Epithelial cell of prostate (primary cell): ENCODE data around the gene CTIF.

Source experiments
- DNase-seq: peaks from one replicate; pipeline ENCODE4 v3.0.0-alpha.2; 2011; ENCODE audit warnings: low read depth, low spot score
- H3K27ac ChIP-seq: fragments of 450-650 bp; 2 replicates; pipeline ENCODE4 v1.5.1; 2017; ENCODE audit warnings: mild to moderate bottlenecking

CTIF gene

DNA sequence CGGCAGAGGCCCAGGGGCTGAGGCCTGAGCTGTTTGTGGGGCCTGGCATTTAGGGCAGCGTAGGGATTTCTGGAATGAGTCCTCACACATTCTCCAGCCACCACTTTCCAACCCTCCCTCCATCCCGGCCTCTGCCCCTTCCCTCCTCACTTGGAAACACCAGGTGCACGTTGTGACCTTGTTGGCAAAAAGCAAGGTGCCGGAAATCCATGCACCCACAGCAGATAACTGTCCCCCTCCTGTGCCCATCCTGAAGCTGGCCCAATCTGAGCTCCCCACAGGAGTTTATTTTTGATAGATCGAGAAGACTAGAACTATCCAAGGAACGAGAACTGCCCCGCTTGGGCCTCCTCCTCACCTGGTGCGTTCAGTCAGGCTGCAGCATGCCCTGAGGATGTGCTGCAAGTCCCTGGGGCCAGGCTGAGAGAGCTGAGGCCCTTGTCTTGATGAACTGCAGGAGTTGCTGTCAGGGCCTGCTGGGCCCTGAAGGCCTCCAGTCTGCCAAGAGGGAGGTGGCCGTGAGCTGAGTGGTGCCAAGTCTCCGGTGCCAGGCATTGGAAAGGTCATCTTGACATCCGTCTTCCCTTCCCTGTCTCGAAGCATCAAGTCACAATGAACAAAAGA, 55.8 kb downstream of the CTIF start:
- H3K27ac ChIP-seq, result no peak overlapping the region
- no peak for DNase-seq

DNA sequence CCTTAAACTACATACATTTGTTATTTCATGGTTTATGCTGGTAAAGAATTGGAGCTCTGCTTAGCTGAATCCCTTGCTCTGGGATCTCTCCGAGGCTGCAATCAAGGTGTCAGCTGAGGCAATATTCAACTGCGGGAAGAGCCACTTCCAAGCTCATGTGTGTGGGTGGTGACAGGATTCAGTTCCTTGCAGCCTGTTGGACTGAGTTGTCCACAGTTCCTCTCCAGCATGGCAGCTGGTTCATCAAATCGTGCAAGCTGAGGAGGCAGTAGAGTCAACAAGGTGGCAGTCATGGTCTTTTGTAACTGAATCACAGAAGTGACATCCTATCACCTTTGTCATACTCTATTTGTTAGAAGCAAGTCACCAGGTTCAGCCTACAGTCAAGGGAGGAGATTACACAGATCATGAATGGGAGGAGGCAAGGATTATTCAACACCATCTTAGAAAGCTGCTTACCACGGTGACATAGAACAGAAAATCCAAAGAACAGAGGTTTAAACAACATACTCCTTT, 56.9 kb downstream of the CTIF start:
- no peak overlapping the region for H3K27ac ChIP-seq
- DNase-seq, result no peak

DNA sequence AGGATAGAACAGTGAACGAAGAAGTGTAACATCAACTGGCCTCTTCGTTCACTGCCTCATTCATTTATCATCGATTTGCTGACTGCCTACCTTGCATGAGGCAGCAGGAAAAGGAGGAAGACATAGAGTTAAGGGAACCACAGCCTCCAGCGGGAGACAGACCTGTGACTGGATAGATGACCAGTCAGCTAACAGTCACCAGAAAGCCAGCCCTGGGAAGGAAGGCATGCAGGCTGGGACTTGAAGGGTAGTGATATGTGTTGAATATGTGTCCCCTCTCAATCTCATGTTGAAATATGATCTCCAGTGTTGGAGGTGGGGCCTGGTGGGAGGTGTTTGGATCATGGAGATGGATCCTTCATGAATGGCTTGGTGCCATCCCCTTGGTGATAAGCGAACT, 58.3 kb downstream of the CTIF start:
- H3K27ac ChIP-seq, result peak overlapping the region; percentile 46
- DNase-seq, result no peak

DNA sequence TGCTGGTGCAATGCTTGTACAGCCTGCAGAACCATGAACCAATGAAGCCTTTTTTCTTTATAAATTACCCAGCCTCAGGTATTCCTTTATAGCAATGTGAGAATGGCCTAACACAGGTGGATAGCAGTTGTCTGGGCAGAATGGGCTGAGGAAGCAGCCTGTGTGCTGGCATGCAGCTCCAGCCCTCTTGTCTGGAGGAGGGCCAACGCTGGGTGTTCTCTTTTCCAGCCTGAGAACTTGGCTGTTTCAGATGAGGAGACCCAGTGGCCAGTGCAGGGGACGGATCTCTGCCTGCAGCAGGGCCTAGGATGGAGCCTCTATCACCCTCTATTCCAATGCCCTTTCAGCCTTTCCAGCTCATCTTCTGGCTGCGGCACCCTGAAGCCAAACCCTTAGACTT, 58.8 kb downstream of the CTIF start:
- no peak for DNase-seq
- H3K27ac ChIP-seq, result peak overlapping the region; percentile 46

DNA sequence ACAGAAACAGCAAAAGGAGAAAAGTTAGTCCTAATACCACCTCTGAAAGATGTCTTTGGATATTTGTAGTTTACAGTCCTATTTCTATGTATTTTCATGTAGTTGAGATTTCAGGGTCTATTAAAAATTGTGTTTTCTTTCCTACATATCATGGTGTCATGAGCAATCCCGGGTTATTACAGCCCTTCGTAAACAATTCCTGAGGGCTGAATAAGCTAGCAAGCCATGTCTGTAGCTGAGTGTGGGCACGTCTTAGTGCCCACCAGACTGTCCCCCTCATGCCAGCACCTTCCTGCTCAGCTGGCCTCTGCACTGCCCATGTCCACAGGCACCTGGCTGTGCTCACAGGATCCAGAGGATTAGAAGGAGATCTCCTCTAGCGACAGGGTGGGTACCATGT, 60.6 kb downstream of the CTIF start:
- no peak overlapping the region for H3K27ac ChIP-seq
- no peak for DNase-seq

DNA sequence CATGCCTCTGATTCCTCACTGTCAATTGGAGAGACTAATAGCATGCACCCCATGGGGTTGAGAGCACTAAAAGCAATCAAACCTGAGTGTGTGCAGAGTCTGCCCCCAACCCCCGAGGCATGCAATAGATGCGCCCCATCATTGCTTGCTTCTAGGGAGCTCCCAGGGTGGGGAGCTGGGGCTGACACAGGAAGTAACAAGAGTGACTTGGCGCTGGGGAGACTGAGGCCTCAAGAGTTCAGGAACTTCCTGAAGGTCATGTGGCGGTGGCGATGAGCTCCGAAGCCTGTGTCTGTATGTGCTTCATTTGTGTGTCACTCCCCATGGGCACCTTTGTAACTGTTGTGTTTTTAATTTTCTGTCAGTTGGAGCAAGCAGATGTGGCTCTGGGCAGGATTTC, 61.2 kb downstream of the CTIF start:
- DNase-seq, result no peak
- no peak overlapping the region for H3K27ac ChIP-seq

DNA sequence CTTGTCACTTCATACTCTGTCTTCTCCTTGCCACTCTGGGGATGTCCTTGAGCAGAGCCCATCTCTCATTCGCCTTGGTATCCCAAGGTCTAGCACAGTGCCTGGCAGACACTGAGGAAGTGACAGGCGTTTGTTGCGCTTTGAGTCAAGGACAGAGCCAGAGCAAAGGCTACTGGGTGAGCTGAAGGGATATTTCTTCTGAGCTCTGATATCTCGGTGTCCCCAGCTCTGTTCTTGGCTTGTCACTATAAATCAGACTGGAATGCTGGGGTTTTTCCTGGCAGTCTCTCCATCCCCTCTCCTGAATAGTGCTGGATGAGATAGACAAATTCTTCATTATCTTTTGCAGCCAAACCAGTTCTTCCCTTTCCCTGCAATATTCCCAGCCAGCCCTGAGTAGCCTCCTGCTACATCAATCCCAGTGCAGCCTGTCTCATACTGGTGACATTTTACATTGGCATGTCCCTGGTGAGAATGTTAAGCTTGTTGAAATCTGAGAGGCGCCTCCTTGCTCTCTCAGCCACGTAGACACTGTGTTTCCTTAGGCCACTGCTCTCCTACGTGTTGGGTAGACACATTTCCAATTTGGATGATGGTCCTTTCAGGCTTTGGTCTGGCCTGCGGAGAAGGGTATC, 61.7 kb downstream of the CTIF start:
- no peak for DNase-seq
- no peak overlapping the region for H3K27ac ChIP-seq

DNA sequence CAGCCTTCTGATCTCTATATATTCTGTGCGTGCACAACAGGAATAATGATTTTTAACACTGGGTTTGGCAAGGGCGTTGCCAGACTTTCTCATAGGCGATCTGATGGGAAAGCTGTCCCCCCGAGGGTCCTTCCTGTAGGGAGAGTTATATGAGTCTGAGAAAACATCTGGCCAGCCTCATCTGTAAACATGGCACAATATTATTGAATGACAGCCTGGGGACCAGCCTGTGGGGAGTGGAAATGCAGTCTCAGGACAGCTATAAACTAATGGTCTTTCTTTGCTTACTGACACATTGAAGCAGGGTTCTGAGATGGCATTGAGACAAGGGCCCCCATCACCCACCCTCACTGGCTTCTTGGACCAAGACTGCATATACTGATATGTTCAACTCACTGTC, 62.5 kb downstream of the CTIF start:
- H3K27ac ChIP-seq, result no peak overlapping the region
- no peak for DNase-seq

DNA sequence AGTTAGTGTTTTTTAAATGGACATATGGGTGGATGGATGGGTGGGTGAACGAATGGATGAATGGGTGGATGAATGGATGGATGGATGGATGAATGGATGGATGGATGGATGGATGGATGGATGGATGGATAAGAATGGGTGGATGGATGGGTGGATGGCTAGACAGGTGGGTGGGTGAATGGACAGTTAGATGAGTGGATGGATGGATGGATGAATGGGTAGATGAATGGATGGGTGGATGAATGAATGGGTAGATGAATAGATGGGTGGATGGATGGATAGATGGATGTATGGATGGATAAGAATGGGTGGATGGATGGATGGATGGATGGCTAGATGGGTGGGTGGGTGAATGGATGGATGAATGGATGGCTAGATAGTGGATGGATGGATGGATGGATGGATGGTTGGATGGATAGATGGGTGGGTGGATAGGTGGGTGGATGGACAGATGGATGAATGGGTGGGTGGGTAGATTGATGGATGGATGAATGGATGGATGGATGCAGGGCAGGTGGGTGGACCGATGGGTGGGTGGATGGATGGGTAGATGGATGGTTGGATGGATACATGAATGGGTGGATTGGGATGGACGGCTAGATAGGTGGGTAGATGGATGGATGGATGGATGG, 64.0 kb downstream of the CTIF start:
- no peak for DNase-seq
- no peak overlapping the region for H3K27ac ChIP-seq

DNA sequence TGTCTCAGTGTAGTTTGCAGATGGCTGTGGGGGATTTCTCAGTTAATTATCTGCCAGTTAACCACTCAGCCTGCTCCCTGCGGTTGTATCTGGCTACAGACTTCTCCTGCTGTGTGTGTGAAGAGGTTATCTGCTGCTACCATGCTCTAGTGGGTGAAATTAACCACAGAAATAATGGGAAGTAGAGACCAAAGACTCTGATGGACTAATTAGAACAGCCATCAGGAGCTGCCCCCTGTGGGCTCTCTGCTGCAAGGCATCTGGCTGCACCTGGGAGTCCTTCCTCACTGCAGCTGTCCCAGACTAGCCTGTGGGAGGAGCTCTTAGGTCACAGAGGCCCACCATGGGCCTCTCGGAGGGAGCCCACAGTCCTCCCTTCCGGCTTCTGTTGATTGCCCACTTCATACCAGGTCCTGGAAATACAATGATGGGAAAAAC, 66.6 kb downstream of the CTIF start:
- DNase-seq, result no peak
- H3K27ac ChIP-seq, result no peak overlapping the region

DNA sequence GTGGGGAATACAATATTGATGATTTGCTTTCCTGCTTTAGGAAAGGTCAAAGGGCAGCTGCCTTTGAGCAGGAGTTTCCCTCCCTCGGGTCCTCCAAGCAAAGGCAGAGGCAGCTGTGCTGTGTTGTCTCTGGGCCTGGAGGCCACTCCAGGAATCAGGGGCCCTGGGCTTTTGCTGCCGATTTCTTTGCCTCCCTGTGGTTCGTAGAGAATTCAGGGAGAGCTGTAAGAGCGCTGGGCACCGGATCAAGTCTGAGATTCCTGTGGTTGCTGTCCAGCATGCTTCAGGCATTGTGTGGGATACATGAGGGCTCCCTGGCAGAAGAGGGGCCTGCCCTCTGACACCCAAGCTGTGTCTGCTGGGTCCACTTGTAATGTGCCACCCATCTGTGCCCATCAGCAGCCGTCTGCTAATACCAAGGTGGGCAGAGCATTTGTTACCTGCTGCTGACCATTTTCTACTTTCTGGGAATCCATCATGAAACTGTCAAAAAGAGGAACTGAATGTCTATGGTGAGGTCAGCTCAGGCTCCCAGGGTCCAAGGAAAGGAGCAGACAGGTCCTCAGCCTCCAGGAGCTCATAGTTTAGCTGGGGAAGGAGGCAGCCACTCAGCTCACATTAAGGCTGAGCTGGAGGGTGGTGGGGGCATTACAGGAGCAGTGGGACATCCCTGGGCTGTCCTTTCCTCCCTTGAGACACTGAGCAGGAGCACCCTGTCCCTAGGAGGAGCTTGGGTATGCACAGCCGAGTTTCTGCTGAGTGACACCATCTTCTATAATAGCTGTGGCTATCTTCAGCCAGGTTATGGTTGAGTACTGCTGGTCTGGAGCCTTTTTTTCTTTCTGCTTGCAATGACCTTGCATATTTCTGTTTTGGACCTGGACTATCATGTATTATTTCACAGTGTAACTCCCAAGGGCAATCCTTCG, 68.5 kb downstream of the CTIF start:
- DNase-seq, result no peak
- no peak overlapping the region for H3K27ac ChIP-seq

DNA sequence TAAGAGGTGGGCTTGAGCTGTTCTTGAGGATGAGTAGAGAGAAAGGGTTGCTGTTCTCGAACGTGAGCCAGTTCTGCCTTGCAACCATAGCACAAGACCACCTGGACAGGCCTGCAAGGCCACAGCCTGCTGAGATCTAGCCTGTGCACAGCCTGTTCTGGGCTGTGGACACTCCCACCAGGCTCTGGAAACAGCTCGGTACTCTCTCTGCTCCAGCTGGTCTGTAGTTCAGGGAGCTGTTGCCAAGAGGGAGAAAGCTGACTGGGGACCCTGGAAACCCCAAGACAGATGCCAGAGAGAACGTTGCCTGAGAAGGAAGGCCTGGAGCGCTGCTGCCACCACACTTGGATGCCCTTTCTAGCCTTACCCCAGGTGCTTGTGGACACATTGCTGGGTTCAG, 69.8 kb downstream of the CTIF start:
- no peak overlapping the region for H3K27ac ChIP-seq
- no peak for DNase-seq

DNA sequence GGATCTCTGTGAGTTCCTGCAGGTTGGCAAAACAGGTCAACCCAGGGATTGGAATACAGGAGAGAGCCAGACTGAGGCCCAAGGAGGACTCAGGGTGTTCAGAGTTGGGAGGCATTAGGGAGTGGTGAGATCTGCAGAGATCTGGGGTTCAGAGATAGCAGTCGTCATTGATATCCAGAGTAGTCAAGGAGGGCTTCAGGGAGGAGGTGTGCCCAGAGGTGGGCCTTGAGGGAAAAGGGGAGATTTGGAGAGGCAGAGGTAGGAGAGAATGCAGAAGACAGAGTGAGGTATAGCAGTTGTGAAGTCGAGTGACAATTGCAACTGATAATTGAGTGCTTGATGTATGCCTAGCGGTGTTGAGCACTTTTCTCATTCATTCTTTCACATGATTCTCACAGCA, 70.3 kb downstream of the CTIF start:
- no peak overlapping the region for H3K27ac ChIP-seq
- no peak for DNase-seq

DNA sequence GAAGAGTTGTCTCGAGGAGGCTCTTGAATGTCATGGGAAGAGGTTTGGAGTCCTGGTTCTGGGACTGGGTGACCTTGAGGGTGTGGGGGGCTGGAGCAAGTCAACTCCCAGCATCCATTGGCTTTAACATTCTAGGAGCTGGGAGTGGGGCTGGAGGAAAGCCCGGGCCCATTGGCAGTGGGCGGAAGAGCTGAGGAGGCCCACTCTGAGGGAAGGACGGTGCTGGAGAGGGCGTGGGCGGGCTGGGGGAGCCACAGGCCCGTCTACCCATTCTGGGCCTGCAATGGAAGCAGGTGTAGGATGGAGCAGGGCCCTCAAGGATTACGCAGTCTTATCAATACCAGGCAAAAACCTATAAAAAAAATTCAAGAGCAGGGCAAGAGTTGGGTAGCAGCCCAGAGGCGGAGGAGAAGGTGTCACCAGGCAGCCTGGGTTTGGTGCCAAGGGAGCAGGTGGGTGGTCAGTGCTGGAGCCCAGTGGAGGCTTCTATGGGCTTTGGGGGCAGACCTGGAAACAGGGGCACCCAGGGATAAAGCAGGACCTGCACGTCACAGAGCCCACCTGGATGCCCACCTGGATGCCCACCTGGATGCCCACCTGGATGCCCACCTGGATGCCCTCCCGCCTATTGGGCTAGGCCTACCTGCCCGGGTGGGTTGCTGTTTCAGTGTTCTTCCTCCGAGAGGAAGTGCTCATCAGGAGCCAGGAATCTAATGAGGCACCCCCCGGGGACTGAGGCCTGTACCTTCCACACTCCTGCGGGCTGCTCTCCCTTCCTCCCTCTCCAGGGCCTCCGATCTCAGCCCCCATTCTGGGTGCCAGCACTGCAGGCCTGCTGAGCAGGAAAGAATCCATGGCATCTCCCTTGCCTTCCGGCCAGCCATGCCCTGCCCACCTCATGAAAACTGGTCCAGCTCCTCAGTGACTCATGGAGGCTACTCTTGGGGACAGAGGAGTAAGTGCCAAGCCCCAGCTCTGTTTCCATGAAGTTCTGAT, 71.3 kb downstream of the CTIF start:
- DNase-seq, result no peak
- no peak overlapping the region for H3K27ac ChIP-seq

DNA sequence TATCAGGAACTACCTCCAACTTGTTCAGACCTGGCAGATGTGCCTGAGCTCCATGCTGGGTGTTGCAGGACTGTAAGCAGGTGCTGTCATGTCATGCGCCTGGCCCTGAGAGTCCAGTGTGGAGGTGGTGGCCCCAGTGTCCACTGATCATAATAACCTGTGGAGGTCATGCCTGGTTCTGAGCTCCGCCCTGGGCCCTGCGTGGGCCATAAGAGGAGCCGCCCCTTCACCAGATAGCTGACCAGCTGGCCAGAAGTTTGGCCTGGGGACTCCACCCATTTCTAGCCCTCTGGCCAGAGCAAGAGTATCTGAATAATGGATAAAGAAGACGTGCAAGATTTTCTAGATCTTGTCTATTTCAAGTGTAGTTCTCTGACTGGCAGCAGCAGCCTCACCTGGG, 72.4 kb downstream of the CTIF start:
- DNase-seq, result no peak
- no peak overlapping the region for H3K27ac ChIP-seq

DNA sequence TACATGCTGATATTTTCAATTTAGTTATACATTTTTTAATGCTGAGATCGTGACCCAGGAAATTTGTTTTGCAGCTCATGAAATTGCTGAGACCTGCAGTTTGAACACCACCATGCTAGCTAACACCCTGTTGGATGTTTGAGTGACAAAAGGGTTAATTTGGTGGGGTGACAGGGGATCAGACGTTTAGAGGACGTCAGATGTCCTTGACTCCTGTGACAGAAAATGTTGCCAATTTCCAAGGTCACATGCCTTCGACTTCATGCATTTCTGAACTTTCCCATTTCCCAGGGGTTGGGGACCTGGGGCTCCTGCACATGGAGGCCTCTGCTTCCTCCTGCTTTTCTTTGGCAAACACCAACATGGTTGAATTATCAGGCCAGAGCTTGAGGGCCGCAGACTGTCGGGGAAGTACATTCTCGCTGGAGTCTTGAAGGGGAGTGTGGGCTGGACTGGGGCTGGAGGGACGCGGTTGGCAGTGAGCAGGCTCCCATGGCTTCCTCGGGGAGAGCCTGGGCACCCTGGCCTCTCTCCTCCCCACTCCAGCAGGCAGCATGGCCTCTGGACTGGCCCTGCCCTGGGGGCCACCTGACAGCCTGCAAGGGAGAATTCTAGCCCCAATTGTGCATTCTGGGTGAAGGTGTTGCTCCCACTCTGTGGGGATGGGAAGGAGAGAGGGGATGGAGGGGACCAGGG, 73.1 kb downstream of the CTIF start:
- H3K27ac ChIP-seq, result no peak overlapping the region
- DNase-seq, result no peak

DNA sequence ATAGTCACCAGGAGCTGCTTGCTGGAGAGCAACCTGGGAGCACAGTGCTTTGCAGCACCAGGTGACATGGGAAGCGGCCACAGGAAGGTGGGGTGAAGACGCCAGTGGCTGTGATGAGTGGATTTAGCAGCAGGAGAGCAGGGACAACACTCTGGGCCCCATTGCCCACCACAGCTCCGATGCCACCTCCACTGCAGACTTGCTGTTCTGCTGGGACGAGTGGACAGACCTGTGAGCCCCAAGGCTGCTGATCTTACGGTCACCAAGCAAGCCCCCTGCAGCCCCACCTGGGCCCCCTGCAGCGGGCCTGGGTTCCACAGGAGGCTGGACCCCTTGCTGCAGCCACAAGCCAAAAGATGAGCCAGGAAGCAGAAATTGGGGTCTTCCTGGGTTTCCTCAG, 73.7 kb downstream of the CTIF start:
- no peak for DNase-seq
- H3K27ac ChIP-seq, result no peak overlapping the region

DNA sequence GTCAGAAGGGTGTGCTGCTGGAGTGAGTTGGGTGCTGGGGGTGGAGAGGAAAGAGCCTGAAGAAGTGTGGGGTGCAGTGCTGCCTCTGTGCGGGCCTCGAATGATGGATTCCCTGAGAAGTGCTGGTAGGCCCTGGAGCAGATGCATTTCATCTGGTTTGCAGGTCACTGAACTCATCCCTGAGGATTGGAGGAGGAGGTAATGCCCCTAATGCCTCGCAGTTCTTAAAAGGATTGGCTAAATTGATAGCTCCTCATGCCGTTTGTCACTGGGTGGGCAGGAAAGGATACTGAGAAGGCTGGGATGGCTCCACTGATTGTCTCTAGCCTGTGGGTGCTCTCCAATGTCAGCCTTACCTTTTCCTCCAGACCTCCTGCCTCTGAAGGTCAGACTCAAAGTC, 74.1 kb downstream of the CTIF start:
- no peak for DNase-seq
- no peak overlapping the region for H3K27ac ChIP-seq
